PFSK-1 (cell line): ENCODE results near the gene LRBA.

Experiments
- FOXP2 ChIP-seq: optimal IDR thresholded peaks from 2 replicates; pipeline ENCODE3; 2011; ENCODE audit warnings: borderline replicate concordance, control low read depth, inconsistent platforms; ENCODE audit not compliant: insufficient read depth; ENCODE audit errors: extremely low read length, extremely low read depth
- POLR2AphosphoS5 ChIP-seq: IDR thresholded peaks from 2 replicates; pipeline ENCODE4 v1.6.1; 2012; ENCODE audit warnings: low read depth, mild to moderate bottlenecking, control low read depth, low read length, moderate library complexity
- REST ChIP-seq, 2 experiments: IDR thresholded peaks; 2 replicates each; pipeline versions ENCODE4 v1.6.1 to v1.8.0; 2011 to 2012; ENCODE audit warnings: low read depth in 2 of 2, low read length in 2 of 2, control low read depth in 1 of 2, inconsistent platforms in 1 of 2, mild to moderate bottlenecking in 1 of 2, moderate library complexity in 1 of 2; ENCODE audit not compliant: insufficient read depth in 1 of 2
- SIN3A ChIP-seq: IDR thresholded peaks from 2 replicates; pipeline ENCODE4 v1.6.1; 2012; ENCODE audit warnings: mild to moderate bottlenecking, low read length, moderate library complexity, borderline replicate concordance; ENCODE audit not compliant: insufficient read depth
- TAF1 ChIP-seq: IDR thresholded peaks from 2 replicates; pipeline ENCODE4 v1.6.1; 2012; ENCODE audit warnings: low read length, control low read depth, borderline replicate concordance; ENCODE audit not compliant: insufficient read depth

The LRBA gene

GRCh38 chr4:150375025-150375424 lies 640.1 kb downstream of the LRBA start:
- TF ChIP-seq POLR2AphosphoS5 (no peak), SIN3A (no peak), FOXP2 (no peak), REST (IDR thresholded peaks at IDR 0.05; ENCODE audit: insufficient read depth in 1 of 2, low read depth in 2 of 2, low read length in 2 of 2) (no peak), TAF1 (no peak)

- TF ChIP-seq FOXP2 (no peak), TAF1 (no peak)
These were observed 643.2 kb downstream of the LRBA start for GRCh38 chr4:150371869-150372268.

DNA sequence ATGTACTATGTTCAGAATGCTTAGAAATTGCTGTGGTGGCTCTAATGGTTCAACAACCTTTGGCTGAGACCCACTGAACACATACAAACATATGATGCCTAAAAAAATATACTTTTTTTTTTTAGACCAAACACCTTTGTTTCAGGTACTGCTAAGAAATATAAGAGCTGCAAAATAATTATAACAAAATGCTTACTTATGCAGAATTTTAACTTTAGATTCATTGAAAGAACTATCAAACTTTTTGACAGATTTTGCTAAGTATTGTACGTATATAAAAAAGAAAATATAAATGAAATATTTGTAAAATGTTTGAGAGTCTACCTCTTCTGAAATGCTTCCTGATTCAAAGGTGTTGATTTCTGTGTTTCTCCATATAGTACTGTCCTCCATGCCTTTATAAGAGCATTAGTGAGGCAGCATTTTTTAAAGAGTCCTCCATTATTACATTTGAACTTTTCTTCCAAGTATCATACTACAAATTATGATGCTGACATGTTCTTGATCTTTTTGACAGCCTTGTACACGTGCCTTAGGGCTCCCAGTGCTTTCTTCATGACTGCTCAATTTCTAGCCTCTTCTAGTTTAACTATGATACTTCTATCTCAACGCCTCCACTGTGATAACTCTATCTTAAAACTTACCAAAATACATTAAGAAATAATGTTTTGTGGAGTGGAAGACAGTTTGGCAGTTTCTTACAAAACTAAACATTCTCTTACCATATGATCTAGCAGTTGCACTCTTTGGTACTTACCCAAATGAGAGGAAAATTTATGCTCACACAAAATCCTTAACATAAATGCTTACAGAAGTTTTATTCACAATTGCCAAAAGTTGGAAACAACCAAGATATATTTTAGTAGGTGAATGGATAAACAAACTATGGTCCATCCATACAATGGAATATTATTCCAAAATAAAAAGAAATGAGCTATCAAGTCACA lies 645.4 kb downstream of the LRBA start:
- TF ChIP-seq TAF1 = no peak
- TF ChIP-seq SIN3A = no peak
- TF ChIP-seq REST (IDR thresholded peaks at IDR 0.05; ENCODE audit: insufficient read depth in 1 of 2, low read depth in 2 of 2, low read length in 2 of 2) = no peak
- no peak for TF ChIP-seq POLR2AphosphoS5
- TF ChIP-seq FOXP2 = no peak

- no peak for TF ChIP-seq REST (IDR thresholded peaks at IDR 0.05; ENCODE audit: insufficient read depth in 1 of 2, low read depth in 2 of 2, low read length in 2 of 2)
- no peak for TF ChIP-seq SIN3A
- TF ChIP-seq POLR2AphosphoS5 = no peak
- TF ChIP-seq FOXP2 = no peak
- TF ChIP-seq TAF1 = no peak
These were observed 646.4 kb downstream of the LRBA start for GRCh38 chr4:150368667-150369066.

DNA sequence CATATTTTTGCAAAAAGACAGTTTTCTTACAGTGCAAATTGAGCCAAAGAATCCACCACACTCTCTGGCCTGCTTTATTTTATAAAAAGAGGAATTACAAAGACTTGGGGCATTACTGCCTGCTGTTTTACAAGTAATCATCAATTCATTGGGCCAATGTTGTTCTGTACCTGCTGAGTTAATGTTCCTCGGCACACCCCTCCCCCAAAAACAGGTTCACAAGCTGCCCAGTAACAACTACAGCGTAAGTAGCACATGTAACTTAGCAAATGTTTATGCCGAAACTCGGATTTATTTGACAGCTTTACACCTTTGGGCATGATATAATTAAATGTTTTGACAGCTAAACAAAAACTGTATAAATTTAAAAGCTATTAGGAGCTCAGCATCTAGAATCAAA lies 647.8 kb downstream of the LRBA start:
- no peak for TF ChIP-seq REST (IDR thresholded peaks at IDR 0.05; ENCODE audit: insufficient read depth in 1 of 2, low read depth in 2 of 2, low read length in 2 of 2)
- no peak for TF ChIP-seq TAF1
